ENCODE data around the gene PTPRM. TPM values are rescaled to one million over a fixed set of nuclear protein-coding genes. Genes with fewer than 3 reads are reported as not detected.

The PTPRM gene
- total RNA-seq, 1 donor from 2014 or later: 109 TPM

- no peak for DNase-seq
These were observed 608.5 kb downstream of the PTPRM start for GRCh38 chr18:8175501-8176061.

GRCh38 chr18:8176109-8176508, 609.0 kb downstream of the PTPRM start:
- no peak for DNase-seq

- DNase-seq: no peak
These were observed 609.4 kb downstream of the PTPRM start for GRCh38 chr18:8176554-8176953.

- DNase-seq: peak; percentile 44
These were observed 610.4 kb downstream of the PTPRM start for GRCh38 chr18:8177330-8178016.

GRCh38 chr18:8186413-8186812, 619.3 kb downstream of the PTPRM start:
- no peak for DNase-seq

- DNase-seq: peak; percentile 39
These were observed 621.1 kb downstream of the PTPRM start for GRCh38 chr18:8188184-8188583.

- DNase-seq: no peak
These were observed 623.9 kb downstream of the PTPRM start for GRCh38 chr18:8190980-8191379.

GRCh38 chr18:8194431-8194830, 627.3 kb downstream of the PTPRM start:
- no peak for DNase-seq

- no peak for DNase-seq
These were observed 629.1 kb downstream of the PTPRM start for GRCh38 chr18:8196238-8196637.

- no peak for DNase-seq
These were observed 630.4 kb downstream of the PTPRM start for GRCh38 chr18:8197499-8197898.

- no peak for DNase-seq
These were observed 640.9 kb downstream of the PTPRM start for GRCh38 chr18:8207996-8208395.

GRCh38 chr18:8208716-8209115, 641.6 kb downstream of the PTPRM start:
- no peak for DNase-seq

- no peak for DNase-seq
These were observed 646.0 kb downstream of the PTPRM start for GRCh38 chr18:8212896-8213780.

GRCh38 chr18:8215741-8216140, 648.6 kb downstream of the PTPRM start:
- no peak for DNase-seq

- peak; percentile 9 for DNase-seq
These were observed 650.0 kb downstream of the PTPRM start for GRCh38 chr18:8217051-8217564.

- DNase-seq: no peak
These were observed 651.1 kb downstream of the PTPRM start for GRCh38 chr18:8218197-8218596.

GRCh38 chr18:8221452-8221851, 654.3 kb downstream of the PTPRM start:
- no peak for DNase-seq

GRCh38 chr18:8224576-8224975, 657.5 kb downstream of the PTPRM start:
- DNase-seq: no peak

GRCh38 chr18:8229040-8229439, 661.9 kb downstream of the PTPRM start:
- DNase-seq: no peak

GRCh38 chr18:8229787-8230186, 662.7 kb downstream of the PTPRM start:
- no peak for DNase-seq

- DNase-seq: no peak
These were observed 664.2 kb downstream of the PTPRM start for GRCh38 chr18:8231316-8231715.

GRCh38 chr18:8232791-8233190, 665.7 kb downstream of the PTPRM start:
- no peak for DNase-seq

GRCh38 chr18:8235894-8236293, 668.8 kb downstream of the PTPRM start:
- DNase-seq: no peak

All from tongue (tissue), 2 donors.